Stimulated activated CD4-positive, alpha-beta T cell treated with anti-CD3 and anti-CD28 coated beads, Interleukin-2, amount 100 ng/mL, for 24 hours (primary cell): ENCODE results near the gene S100PBP.

Experiments
- DNase-seq, 2 donors: peaks; one replicate each; pipeline ENCODE4 v3.0.0-alpha.2; 2020

Gene S100PBP

DNA sequence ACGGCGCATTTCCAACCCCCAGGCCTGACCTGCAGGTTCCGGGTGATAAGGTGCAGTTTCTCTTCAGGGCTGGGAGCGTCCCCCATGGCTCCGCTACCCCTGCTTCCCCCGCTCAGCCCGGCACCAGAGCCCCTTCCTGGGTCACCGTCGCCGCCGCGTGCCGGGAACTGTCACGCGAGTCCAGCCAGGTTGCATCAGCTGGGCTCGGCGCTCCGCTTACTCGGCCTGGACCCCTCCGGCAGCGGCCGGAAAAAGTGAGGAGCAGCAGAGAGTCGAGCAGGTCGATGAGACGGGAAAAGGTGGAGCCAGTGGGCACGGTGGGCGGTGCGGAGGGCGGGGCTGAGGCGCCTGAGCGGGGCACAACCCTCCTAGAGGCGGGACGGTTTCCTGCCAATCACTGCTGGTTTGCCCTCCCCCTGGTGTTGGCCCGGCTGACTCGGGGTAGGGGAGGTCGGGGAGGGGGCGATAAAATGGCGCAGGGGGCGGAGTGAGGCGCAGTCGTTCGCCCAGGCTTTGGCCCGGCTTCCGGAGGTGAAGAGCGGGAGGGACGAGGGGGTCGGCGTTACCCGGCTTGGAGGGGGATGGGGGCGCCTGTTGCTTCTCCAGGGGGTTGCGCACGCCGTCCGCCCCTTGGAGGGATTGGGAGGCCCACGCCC lies at the start of gene S100PBP, which contains the start of gene YARS1:
Gene S100PBP (plus strand): TSS at position 495 of the 656 bp plus-strand sequence. CDS start 8,447 bp downstream, outside the sequence.
Gene YARS1 (minus strand): TSS at position 200 of the 656 bp plus-strand sequence. CDS start 114 bp downstream, at position 86.
- peak; percentile 100 for DNase-seq

GRCh38 chr1:32768110-32768850 lies 49.2 kb upstream of the S100PBP start:
- no peak for DNase-seq

DNA sequence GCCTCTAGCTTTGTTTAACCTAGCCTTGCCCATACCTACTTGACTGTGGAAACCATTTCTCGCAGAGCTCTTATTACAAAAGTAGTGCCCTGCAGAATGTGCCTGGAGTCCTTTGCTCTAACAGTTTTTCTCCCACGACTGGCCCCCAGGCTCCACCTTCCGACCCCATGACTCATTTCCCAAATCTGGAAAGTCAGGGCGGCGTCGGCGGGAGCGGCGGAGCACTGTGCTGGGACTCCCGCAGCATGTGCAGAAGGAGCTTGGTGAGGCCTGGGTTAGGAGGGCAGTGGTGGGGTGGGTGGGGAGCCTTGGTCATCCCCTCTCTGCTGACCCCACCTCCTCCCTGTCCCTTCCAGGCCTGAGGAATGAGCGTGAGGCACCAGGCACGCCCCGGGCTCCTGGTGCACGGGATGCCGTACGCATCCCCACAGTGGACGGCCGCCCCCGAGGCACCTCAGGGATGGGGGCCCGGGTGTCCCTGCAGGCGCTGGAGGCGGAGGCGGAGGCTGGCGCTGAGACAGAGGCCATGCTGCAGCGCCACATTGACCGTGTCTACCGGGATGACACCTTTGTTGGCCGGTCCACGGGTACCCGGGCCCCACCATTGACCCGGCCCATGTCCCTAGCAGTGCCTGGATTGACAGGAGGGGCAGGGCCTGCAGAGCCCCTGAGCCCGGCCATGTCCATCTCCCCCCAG lies 47.8 kb upstream of the S100PBP start:
- DNase-seq = no peak

DNA sequence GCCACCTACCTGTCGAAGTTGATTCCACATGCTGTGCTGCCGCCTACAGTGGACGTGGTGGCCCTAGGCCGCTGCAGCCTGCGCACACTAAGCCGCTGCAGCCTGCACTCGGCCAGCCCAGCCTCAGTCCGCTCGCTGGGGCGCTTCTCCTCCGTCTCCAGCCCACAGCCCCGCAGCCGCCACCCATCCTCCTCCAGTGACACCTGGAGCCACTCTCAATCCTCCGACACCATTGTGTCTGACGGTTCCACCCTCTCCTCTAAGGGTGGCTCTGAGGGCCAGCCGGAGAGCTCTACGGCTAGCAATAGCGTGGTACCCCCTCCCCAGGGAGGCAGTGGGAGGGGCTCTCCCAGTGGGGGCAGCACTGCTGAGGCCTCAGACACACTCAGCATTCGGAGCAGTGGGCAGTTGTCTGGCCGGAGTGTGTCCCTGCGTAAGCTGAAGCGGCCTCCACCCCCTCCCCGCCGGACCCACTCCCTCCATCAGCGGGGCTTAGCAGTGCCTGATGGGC lies 47.2 kb upstream of the S100PBP start:
- no peak for DNase-seq

- DNase-seq = no peak
These were observed 46.5 kb upstream of the S100PBP start for GRCh38 chr1:32770741-32771548.

- no peak for DNase-seq
These were observed 45.7 kb upstream of the S100PBP start for GRCh38 chr1:32771561-32772280.

DNA sequence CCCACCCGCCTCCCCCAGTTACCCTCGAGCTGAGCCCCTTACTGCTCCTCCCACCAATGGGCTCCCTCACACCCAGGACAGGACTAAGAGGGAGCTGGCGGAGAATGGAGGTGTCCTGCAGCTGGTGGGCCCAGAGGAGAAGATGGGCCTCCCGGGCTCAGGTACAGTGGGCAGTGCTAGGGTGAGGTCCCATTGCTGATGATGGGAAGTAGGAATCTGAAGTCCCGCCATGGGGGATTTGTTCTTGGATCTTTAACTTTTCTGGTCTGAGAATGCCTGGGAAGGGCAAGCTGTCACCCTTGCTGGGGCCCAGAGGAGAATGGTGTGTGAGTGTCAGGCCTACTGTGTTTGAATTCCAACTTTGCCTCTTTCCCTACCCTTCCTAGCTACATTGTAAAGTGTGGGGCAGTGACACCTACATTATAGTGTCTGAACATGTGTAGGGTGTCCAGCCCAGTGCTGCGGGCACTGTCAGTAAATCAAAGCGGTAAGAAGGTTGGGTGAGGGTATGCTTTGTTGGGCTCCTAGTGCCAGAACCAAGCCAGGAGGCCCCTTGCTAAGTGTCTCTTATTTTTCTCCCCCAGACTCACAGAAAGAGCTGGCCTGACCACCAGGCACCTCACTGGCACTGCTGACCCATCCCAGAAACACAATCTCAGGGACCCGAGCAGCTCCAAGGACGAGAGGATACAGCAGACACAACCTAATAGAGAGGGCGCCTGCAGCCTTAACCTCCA lies 45.0 kb upstream of the S100PBP start:
- no peak for DNase-seq

GRCh38 chr1:32773018-32773763 lies 44.3 kb upstream of the S100PBP start:
- peak; percentile 79 to 80 for DNase-seq

DNA sequence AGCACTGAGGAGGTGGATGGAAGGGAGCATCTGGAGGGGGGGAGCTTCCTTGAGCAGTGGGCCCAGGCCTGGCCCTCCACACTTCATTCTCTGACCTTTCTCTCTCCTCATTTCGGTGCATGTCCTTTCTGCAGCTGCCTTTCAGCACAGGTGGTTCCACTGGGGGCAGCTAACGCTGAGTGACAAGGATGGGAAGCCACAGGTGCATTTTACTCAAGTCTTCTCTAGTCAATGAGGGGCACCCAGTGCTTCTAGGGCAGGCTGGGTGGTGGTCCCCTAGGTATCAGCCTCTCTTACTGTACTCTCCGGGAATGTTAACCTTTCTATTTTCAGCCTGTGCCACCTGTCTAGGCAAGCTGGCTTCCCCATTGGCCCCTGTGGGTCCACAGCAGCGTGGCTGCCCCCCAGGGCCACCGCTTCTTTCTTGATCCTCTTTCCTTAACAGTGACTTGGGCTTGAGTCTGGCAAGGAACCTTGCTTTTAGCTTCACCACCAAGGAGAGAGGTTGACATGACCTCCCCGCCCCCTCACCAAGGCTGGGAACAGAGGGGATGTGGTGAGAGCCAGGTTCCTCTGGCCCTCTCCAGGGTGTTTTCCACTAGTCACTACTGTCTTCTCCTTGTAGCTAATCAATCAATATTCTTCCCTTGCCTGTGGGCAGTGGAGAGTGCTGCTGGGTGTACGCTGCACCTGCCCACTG lies 43.5 kb upstream of the S100PBP start:
- no peak for DNase-seq

DNA sequence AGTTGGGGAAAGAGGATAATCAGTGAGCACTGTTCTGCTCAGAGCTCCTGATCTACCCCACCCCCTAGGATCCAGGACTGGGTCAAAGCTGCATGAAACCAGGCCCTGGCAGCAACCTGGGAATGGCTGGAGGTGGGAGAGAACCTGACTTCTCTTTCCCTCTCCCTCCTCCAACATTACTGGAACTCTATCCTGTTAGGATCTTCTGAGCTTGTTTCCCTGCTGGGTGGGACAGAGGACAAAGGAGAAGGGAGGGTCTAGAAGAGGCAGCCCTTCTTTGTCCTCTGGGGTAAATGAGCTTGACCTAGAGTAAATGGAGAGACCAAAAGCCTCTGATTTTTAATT lies 43.0 kb upstream of the S100PBP start:
- DNase-seq = no peak

DNA sequence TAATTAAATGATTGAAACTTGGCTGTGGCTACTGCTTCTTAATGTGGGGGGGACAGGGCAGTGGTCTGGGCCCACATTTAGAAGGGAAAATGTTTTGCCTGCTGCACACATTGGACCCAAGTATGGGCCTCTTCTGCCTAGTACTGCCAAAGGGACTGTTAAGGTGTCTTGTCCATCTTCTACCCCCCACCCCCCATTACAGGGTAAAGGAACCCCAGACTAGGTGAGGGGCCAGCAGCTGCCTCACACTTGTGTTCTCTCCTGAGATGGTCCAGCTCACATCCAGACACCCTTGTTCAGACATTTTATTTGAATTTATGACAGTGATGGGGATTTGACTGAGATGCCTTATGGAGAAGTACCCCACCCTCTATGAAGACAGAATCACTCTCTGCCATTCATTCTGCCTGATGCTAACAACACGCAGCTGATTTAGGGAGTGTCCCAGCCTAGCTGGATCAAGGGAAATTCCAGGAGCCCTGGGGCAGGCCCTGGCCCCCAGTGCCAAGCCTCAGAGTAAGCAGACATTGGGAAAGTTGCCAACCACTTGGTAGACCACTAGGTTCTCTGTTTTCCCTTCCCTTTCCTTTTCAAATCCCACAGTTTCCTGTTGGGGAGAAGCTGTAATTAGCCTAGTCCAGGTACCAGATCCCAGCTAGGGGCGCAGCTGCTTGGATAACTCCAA lies 42.4 kb upstream of the S100PBP start:
- DNase-seq = no peak

- no peak for DNase-seq
These were observed 41.7 kb upstream of the S100PBP start for GRCh38 chr1:32775640-32776337.

GRCh38 chr1:32779242-32779641 lies 38.2 kb upstream of the S100PBP start:
- DNase-seq = no peak

DNA sequence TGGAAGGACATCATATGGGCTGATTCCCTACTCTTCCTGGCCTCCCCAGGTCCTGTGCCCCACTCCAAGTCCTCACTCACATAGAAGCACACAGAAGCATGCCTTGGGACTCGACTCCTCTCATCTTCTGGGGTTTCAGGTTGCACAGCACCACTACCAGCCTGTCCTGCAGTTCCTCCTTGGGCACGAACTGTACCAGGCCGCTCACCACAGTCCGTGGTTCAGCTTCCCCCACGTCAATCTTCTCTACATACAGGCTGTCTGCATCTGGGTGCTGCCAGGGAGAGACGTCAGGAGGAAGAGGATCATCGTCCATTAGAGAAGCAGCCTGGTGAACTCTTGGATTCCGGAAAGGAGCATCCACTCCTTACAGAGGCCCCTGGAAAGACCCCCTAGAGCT lies 37.4 kb upstream of the S100PBP start:
- DNase-seq = no peak

- no peak for DNase-seq
These were observed 36.7 kb upstream of the S100PBP start for GRCh38 chr1:32780628-32781234.

DNA sequence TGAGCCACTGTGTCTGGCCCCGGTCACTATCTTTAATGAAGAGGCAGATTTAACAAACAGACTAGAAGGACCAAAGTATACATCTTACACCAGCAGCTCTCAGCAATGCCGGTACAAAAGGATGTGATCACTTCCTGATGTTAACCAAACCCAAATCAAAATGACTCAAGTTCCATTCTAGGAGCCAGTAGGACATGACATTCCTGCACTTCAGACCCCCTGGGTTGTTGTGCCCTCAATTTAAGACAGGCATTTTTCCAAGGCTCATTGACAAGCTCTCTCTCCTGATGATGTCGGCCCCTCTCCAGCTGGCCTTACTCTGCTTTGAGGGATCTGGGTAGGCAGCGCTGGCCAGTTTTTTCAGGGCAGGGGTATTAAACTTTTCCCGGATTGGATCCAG lies 35.4 kb upstream of the S100PBP start:
- no peak for DNase-seq

GRCh38 chr1:32783851-32784250 lies 33.6 kb upstream of the S100PBP start:
- DNase-seq = no peak

- no peak for DNase-seq
These were observed 32.6 kb upstream of the S100PBP start for GRCh38 chr1:32784817-32785216.
